8988T (cell line): ENCODE measurements around the gene IPO11.

Source experiments
- DNase-seq: peaks from one replicate; pipeline ENCODE4 v3.0.0; 2011

The IPO11 gene

GRCh38 chr5:62574599-62574998, 162.0 kb downstream of the IPO11 start:
- DNase-seq = no peak

GRCh38 chr5:62575066-62575465, 162.5 kb downstream of the IPO11 start:
- no peak for DNase-seq

GRCh38 chr5:62575489-62575888, 162.9 kb downstream of the IPO11 start:
- DNase-seq = no peak

DNA sequence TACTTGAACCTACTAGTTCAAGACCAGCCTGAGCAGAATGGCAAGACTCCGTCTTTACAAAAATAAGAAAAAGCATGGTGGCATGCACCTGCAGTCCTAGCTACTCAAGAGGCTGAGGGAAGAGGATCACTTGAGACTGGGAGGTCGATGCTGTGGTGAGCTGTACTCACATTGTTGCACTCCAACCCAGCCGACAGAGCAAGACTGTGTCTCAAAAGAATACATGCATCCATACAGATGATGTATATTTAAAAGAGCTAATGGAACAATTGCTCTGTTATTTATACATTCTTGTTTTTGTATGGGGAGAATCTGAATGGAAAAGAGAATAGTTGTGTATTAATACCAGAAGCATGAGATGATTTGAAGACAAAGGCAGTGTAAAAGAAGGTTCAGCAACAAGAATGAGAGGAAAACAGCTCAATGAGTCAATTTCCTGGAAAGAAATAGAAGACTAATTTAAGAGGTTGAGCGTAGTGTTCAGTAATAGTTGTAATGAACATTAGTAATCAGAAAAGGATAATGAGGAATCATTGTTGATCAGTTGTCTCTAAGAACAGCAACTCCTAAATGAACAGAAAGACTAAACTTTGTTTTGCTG, 164.1 kb downstream of the IPO11 start:
- DNase-seq = no peak

GRCh38 chr5:62577488-62577887, 164.9 kb downstream of the IPO11 start:
- DNase-seq = no peak

- DNase-seq = no peak
Measured at GRCh38 chr5:62578540-62578939, 166.0 kb downstream of the IPO11 start, which contains the start of gene LRRC70. Gene LRRC70, plus strand, starts transcription at chr5:62578819. Its CDS starts 620 bp downstream, at chr5:62579439.

GRCh38 chr5:62579761-62580160, 167.2 kb downstream of the IPO11 start:
- DNase-seq = no peak

DNA sequence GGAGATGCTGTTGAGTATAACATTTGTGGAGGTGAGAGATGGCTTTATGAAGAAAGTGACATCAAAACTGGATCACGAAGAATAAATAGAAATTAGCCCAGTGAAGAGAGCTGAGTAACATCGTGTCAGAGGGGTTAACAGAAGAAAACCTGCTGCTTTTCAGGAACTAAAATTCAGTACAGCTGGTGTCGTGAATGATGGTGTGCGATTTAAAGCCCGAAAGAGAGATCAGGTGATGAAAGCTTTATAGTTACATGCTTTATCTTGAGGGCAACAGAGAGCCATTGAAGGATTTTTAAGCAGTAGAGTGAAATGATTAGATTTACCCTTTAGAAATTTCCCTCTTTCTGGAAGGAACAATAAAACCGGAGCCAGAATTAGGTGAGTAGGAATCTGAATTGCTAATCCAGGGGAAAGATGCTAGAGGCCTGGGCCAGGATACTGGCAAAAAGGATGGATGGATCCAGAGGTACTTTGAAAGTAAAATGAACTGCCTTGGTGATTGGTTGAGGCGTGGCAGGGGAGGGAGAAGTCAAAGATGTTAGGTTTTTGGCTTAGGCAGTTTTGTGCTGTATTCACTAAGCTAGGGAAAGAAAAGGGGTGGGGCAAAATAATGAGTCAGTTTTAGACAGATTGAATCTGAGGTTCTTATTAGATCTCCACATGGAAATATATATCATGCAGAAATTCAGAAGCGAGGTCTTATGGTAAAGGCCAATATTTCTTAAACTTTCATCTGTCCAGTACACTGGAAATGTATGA, 169.5 kb downstream of the IPO11 start:
- DNase-seq = no peak

DNA sequence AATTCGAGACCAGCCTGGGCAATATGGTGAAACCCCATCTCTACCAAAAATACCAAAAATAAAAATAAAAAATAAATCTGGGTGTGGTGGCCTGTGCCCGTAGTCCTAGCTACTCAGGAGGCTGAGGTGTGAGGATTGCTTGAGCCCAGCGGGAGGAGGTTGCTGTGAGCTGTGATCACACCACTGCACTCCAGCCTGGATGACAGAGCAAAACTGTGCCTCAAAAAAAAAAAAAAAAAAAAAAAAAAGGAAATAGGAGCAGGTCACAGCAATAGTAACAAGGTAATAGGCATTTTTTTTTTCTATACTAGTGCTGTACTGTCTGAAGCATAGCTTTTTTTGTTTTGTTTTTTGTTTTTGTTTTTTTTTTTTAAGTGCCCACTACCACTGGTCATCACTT, 171.8 kb downstream of the IPO11 start:
- DNase-seq = no peak

GRCh38 chr5:62585306-62585705, 172.7 kb downstream of the IPO11 start:
- no peak for DNase-seq

DNA sequence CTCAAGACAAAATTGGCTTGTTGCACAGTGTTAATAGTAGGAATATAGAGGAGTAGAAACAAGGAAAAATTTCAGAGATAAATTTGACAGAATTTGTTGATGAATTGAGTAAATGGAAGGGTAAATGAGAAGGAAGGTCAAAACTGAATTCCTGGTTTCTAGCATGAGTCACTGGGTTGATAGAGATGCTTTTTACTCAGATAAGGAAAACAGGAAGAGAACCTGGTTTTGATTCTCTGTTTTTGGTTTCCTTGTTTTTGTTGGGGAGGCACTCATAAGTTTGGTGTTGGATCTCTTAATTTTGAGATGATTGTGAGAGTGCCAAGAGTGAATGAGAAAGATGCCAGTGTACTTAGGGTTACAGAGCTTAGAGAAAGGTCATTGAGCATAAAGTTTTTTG, 173.2 kb downstream of the IPO11 start:
- no peak for DNase-seq

DNA sequence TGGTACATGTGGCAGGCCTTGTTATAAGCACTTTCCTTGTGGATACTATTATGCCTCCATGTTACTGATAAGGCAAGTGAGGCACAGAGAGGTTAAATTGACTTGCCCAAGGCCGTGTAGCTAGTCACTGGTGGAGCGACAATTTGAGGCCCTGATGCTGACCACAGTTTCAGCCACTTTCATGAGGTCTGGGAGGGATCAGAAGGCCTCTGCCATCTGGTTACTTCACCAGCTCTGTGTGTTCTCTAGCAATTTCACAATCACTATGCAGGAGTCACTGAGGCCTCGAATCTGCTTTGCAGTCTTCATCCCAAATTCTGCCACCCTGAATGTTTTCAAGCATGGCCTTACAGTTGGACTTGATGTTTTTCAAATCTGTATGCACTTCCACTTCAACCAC, 175.2 kb downstream of the IPO11 start:
- DNase-seq = no peak

- DNase-seq = no peak
Measured at GRCh38 chr5:62588668-62589067, 176.1 kb downstream of the IPO11 start.

GRCh38 chr5:62589504-62589903, 176.9 kb downstream of the IPO11 start:
- DNase-seq = no peak

- DNase-seq = no peak
Measured at GRCh38 chr5:62590387-62590786, 177.8 kb downstream of the IPO11 start.

DNA sequence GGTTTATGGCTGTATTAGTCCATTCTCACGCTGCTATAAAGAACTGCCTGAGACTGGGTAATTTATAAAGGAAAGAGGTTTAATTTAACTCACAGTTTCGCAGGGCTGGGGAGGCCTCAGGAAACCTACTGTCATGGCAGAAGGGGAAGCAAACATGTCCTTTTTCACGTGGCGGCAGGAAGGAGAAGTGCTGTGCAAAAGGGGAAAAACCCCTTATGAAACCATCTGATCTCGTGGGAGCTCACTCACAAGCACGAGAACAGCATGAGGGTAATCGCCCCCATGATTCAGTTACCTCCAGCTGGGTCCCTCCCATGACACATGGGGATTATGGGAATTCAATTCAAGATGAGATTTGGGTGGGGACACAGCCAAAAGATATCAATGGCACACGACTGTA, 180.0 kb downstream of the IPO11 start:
- no peak for DNase-seq

DNA sequence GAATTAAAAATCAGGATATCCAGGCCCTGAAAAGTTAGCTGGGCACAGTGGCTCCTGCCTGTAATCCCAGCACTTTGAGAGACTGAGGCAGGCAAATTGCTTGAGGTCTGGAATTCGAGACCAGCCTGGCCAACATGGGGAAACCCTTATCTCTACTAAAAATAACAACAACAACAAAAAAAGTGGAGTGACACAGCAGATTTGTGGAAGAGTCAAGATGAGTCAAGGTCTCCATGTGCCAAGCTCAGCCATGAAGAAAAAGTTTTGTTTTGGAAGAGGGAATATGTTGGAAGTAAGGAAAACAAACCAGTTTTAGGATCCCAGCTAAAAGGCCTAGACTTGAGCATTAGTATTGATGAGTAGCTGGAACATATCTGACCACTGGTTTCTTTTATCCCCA, 180.8 kb downstream of the IPO11 start:
- no peak for DNase-seq

GRCh38 chr5:62594364-62594984, 181.9 kb downstream of the IPO11 start:
- no peak for DNase-seq

- no peak for DNase-seq
Measured at GRCh38 chr5:62596096-62596495, 183.5 kb downstream of the IPO11 start.

DNA sequence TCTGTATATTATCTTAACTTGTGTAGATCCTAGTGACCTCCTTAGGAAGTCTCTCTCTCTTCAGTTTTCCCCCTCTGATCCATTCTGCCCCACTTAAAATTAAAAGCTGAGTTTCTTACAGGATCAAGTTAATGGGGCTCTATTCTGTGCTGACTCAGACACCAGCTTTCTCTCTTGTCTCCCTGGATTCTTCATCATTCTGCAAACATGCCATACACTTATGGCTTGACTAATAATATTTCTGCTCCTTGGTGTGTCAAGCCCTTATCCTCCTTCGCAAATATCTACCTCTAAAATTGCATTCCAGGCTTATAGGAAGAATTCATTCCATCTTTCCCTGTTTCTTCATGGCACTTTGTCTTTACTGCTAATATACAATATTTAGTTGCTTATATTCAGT, 184.1 kb downstream of the IPO11 start:
- DNase-seq = no peak

- DNase-seq = no peak
Measured at GRCh38 chr5:62597314-62597713, 184.8 kb downstream of the IPO11 start.

GRCh38 chr5:62600560-62601252, 188.1 kb downstream of the IPO11 start:
- no peak for DNase-seq

GRCh38 chr5:62603934-62604333, 191.4 kb downstream of the IPO11 start:
- no peak for DNase-seq

DNA sequence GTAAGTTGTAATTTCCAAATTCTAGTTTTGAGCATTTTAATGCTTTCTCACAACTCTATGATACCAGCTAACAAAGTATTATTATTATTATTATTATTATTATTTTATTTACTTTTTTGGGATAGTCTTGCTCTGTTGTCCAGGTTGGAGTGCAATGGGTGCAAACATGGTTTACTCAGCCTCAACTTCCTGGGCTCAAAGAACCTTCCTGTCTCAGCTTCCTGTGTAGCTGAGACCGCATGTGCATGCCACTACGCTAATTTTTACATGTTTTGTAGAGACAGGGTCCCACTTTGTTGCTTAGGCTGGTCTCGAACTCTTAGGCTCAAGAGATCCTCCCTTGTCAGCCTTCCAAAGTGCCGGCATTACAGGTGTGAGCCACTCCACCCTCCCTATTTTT, 193.1 kb downstream of the IPO11 start:
- no peak for DNase-seq
